HG02610 (cell line): ENCODE data around the gene KIAA1143.

Experiments
- ATAC-seq: cut with Tn5 transposase; IDR thresholded peaks from one replicate; pipeline ENCODE4 v1.9.1; 2021; ENCODE audit warnings: mild to moderate bottlenecking, moderate library complexity; ENCODE audit not compliant: unreplicated experiment

Gene KIAA1143

GRCh38 chr3:44761424-44762169 is at the start of gene KIAA1143, which contains the start of gene KIF15:
TSS of gene KIAA1143 (minus strand) at chr3:44761619. CDS start at chr3:44761602, 17 bp downstream.
TSS of gene KIF15 (plus strand) at chr3:44761794. CDS start at chr3:44761866, 72 bp downstream.
- peak; percentile 91 for ATAC-seq

GRCh38 chr3:44805960-44806359 is 44.5 kb upstream of the KIAA1143 start:
- no peak for ATAC-seq

GRCh38 chr3:44803298-44803697 is 41.9 kb upstream of the KIAA1143 start:
- no peak for ATAC-seq

GRCh38 chr3:44802011-44802410 is 40.6 kb upstream of the KIAA1143 start:
- no peak for ATAC-seq

GRCh38 chr3:44795197-44795596 is 33.8 kb upstream of the KIAA1143 start:
- ATAC-seq = no peak

GRCh38 chr3:44782891-44783290 is 21.5 kb upstream of the KIAA1143 start:
- ATAC-seq = no peak

GRCh38 chr3:44772099-44772442 is 10.7 kb upstream of the KIAA1143 start:
- ATAC-seq = no peak

- no peak for ATAC-seq
Observed at GRCh38 chr3:44771424-44772098, 10.1 kb upstream of the KIAA1143 start.

GRCh38 chr3:44764248-44764647 is 2.8 kb upstream of the KIAA1143 start:
- ATAC-seq = no peak

- ATAC-seq = no peak
Observed at GRCh38 chr3:44762690-44763089, 1.3 kb upstream of the KIAA1143 start.

GRCh38 chr3:44762170-44762677 is 805 bp upstream of the KIAA1143 start:
- no peak for ATAC-seq

- ATAC-seq = no peak
Observed at GRCh38 chr3:44761101-44761423, 357 bp downstream of the KIAA1143 start.

GRCh38 chr3:44734646-44735168 is 26.7 kb downstream of the KIAA1143 start:
- ATAC-seq = no peak

- ATAC-seq = peak; percentile 88
Observed at GRCh38 chr3:44729384-44729910, 32.0 kb downstream of the KIAA1143 start, which contains the start of gene ZNF501. TSS of gene ZNF501 (plus strand) at chr3:44729635. CDS start at chr3:44734422, 4,787 bp downstream.

- no peak for ATAC-seq
Observed at GRCh38 chr3:44722103-44722401, 39.4 kb downstream of the KIAA1143 start.

- no peak for ATAC-seq
Observed at GRCh38 chr3:44721231-44722102, 40.0 kb downstream of the KIAA1143 start.

- ATAC-seq = no peak
Observed at GRCh38 chr3:44712455-44713075, 48.9 kb downstream of the KIAA1143 start, which contains the start of gene ZNF502. TSS of gene ZNF502 (plus strand) at chr3:44712660. CDS start at chr3:44720262, 7,602 bp downstream.
